ENCODE data around the gene ATP13A2. TPM values are rescaled to one million over a fixed set of nuclear protein-coding genes. Genes with fewer than 3 reads are reported as not detected.

The ATP13A2 gene
- polyA plus RNA-seq, 1 donor (not counting 4 experiments of a cell fraction or from before 2014, with no cell fraction given) = 19.7 TPM

- Histone ChIP-seq H3K27ac (ENCODE audit: control insufficient read depth, insufficient read depth, low read length) (no peak overlapping the region), H3K4me3 (ENCODE audit: control insufficient read depth in 2 of 3, extremely low read depth in 1 of 3, insufficient read depth in 2 of 3, low read depth in 1 of 3, low read length in 3 of 3) (no peak overlapping the region), H3K4me2 (ENCODE audit: control insufficient read depth, extremely low read depth, insufficient read depth, low read depth, low read length) (no peak overlapping the region), H2AFZ (ENCODE audit: control insufficient read depth, low read length) (no peak overlapping the region), H3K4me1 (ENCODE audit: control insufficient read depth, extremely low read depth, insufficient read depth, low read length) (no peaks in the 10 kb centered on the region), H3K9me3 (ENCODE audit: control insufficient read depth, low read depth, low read length) (no peaks in the 10 kb centered on the region), H4K20me1 (ENCODE audit: control insufficient read depth, extremely low read depth, insufficient read depth, low read length) (no peaks in the 10 kb centered on the region), H3K36me3 (ENCODE audit: control insufficient read depth in 2 of 2, extremely low read depth in 1 of 2, insufficient read depth in 2 of 2, low read length in 2 of 2) (peaks cover 32 to 35% of the 10 kb centered on the region in 2 experiments), H3K9me1 (ENCODE audit: control insufficient read depth, extremely low read depth, insufficient read depth, low read length) (no peaks in the 10 kb centered on the region), H3K79me2 (ENCODE audit: control insufficient read depth, insufficient read depth, low read length) (no peaks in the 10 kb centered on the region), H3K9ac (ENCODE audit: control insufficient read depth, extremely low read depth, insufficient read depth, low read length) (no peak overlapping the region), H3K27me3 (ENCODE audit: control insufficient read depth, extremely low read depth, insufficient read depth, low read length) (no peaks in the 10 kb centered on the region)
- no peak for DNase-seq (ENCODE audit: low read depth, low spot score)
- no peak for TF ChIP-seq EZH2 (IDR thresholded peaks at IDR 0.05; ENCODE audit: low read length)
- TF ChIP-seq, protein P1, sequence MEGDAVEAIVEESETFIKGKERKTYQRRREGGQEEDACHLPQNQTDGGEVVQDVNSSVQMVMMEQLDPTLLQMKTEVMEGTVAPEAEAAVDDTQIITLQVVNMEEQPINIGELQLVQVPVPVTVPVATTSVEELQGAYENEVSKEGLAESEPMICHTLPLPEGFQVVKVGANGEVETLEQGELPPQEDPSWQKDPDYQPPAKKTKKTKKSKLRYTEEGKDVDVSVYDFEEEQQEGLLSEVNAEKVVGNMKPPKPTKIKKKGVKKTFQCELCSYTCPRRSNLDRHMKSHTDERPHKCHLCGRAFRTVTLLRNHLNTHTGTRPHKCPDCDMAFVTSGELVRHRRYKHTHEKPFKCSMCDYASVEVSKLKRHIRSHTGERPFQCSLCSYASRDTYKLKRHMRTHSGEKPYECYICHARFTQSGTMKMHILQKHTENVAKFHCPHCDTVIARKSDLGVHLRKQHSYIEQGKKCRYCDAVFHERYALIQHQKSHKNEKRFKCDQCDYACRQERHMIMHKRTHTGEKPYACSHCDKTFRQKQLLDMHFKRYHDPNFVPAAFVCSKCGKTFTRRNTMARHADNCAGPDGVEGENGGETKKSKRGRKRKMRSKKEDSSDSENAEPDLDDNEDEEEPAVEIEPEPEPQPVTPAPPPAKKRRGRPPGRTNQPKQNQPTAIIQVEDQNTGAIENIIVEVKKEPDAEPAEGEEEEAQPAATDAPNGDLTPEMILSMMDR (optimal IDR thresholded peaks at IDR 0.05 in 1 of 3, IDR thresholded peaks at IDR 0.05 in 1 of 3, conservative IDR thresholded peaks at IDR 0.05 in 1 of 3; ENCODE audit: extremely low read depth in 1 of 3, insufficient read depth in 2 of 3, low read length in 3 of 3) = no peak
- dilution Hi-C loops (cut with MboI; ENCODE audit: extremely low pct_ligation_motif_present, low sequenced_read_pairs) = no loop called here
- FAIRE-seq = no peak
Measured at GRCh38 chr1:17028662-17029188, 17.0 kb upstream of the ATP13A2 start.

DNA sequence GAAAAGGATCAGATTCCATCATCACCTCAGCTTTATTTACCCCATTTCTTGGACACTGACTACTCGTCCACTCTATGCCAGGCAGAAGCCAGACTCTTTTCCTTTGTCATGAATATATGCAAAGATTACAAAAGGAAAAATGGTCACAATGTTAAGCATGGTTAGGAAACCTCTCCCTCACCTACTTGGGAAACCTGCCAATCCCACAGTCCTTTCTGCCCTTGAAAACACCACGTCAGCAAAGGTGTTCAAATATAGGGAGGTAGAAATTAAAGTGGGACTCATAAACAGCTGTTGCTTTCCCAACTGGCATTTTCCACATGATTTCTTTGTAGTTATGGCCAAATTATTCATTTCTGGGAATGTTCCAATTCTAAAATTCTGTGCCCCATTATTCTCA lies 16.2 kb upstream of the ATP13A2 start:
- no peaks in the 10 kb centered on the region for H3K79me2 ChIP-seq (ENCODE audit: control insufficient read depth, insufficient read depth, low read length)
- FAIRE-seq (no peak), DNase-seq (ENCODE audit: low read depth, low spot score) (no peak)
- no peak overlapping the region for H3K4me2 ChIP-seq (ENCODE audit: control insufficient read depth, extremely low read depth, insufficient read depth, low read depth, low read length)
- H3K27ac ChIP-seq (ENCODE audit: control insufficient read depth, insufficient read depth, low read length) = no peak overlapping the region
- no peak overlapping the region for H3K9ac ChIP-seq (ENCODE audit: control insufficient read depth, extremely low read depth, insufficient read depth, low read length)
- no peaks in the 10 kb centered on the region for H3K9me3 ChIP-seq (ENCODE audit: control insufficient read depth, low read depth, low read length)
- no peak overlapping the region for H2AFZ ChIP-seq (ENCODE audit: control insufficient read depth, low read length)
- no peak overlapping the region for H3K4me3 ChIP-seq (ENCODE audit: control insufficient read depth in 2 of 3, extremely low read depth in 1 of 3, insufficient read depth in 2 of 3, low read depth in 1 of 3, low read length in 3 of 3)
- peaks cover 40% of the 10 kb centered on the region in 2 experiments for H3K36me3 ChIP-seq (ENCODE audit: control insufficient read depth in 2 of 2, extremely low read depth in 1 of 2, insufficient read depth in 2 of 2, low read length in 2 of 2)
- dilution Hi-C loops (cut with MboI; ENCODE audit: extremely low pct_ligation_motif_present, low sequenced_read_pairs) = no loop called here
- H3K4me1 ChIP-seq (ENCODE audit: control insufficient read depth, extremely low read depth, insufficient read depth, low read length) = no peaks in the 10 kb centered on the region
- H4K20me1 ChIP-seq (ENCODE audit: control insufficient read depth, extremely low read depth, insufficient read depth, low read length) = no peaks in the 10 kb centered on the region
- TF ChIP-seq EZH2 (IDR thresholded peaks at IDR 0.05; ENCODE audit: low read length) = no peak
- TF ChIP-seq, protein P1 (optimal IDR thresholded peaks at IDR 0.05 in 1 of 3, IDR thresholded peaks at IDR 0.05 in 1 of 3, conservative IDR thresholded peaks at IDR 0.05 in 1 of 3; ENCODE audit: extremely low read depth in 1 of 3, insufficient read depth in 2 of 3, low read length in 3 of 3) = no peak
- H3K27me3 ChIP-seq (ENCODE audit: control insufficient read depth, extremely low read depth, insufficient read depth, low read length) = no peaks in the 10 kb centered on the region
- H3K9me1 ChIP-seq (ENCODE audit: control insufficient read depth, extremely low read depth, insufficient read depth, low read length) = no peaks in the 10 kb centered on the region

Measured in keratinocyte (primary cell).